Measurements from ENCODE around the gene HOTAIR.

DNA sequence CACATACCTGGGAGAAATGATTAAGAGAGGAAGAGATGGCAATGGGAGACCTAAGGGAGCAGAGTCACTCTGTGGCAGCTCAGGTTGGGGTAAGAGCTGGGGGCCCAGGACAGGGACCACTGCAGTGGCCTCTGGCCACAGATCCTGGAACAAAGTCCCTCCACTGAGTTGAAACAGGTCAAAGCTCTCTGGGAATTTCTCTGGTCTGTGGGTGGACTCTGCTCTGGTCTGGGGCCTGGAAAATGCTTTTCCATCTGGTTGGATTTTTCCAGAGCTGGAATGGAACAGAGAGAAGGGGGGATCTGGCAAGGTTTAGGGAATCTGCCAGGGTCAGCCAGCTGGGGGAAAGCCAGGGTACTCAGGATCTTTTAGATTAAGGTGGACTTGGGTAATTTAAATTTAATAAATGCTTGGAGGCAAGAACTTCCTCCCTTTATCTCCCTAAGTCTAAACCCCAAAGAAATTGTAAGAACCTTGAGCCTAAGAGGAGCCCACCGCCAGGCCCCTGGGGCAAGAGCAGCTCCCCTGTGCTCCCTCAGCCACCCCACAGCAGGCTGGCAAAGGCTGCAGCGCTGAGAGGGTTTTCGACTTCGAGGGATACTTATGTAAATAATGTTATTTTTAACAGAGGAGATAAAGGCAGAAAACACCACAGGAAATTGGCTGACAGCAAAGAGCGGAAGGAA is 13.9 kb upstream of the HOTAIR start:
- no peak for TF ChIP-seq POLR2AphosphoS5 (IDR thresholded peaks at IDR 0.05)
- no peak for TF ChIP-seq CTCF (IDR thresholded peaks at IDR 0.05)
- TF ChIP-seq EP300 (IDR thresholded peaks at IDR 0.05), result no peak

Measured in sigmoid colon (tissue), 4 donors.